PC-9 (cell line): Measurements from ENCODE around the gene MAP10. TPM values are rescaled to one million over a fixed set of nuclear protein-coding genes. Genes with fewer than 3 reads are reported as not detected.
"Not testable (repeated sequence)": the region's sequence is repeated elsewhere in the genome, so short reads cannot be mapped to it uniquely, and the experiment has no call there.

Source experiments
- BruUV-seq: library from RNA; stranded (reverse); fragments of 400-500 nt; replicated peaks from 2 replicates; lab custom pipeline; 2021; lab: Mats Ljungman, UMichigan
- CTCF ChIA-PET: fragments of 300-600 bp; sonication (Branson Sonifier 250); formaldehyde crosslinking; loops from one replicate; lab custom pipeline; 2022; ENCODE audit warnings: antibody characterized with exemption; lab: Charles Lee
- POLR2A ChIA-PET: fragments of 300-600 bp; sonication (Branson Sonifier 250); formaldehyde crosslinking; loops from one replicate; lab custom pipeline; 2022; ENCODE audit warnings: antibody characterized with exemption; ENCODE audit not compliant: unreplicated experiment; lab: Charles Lee
- DNase-seq, 2 experiments: peaks; one replicate each; pipeline versions ENCODE4 v3.0.0 to v3.0.0-alpha.2; 2015 to 2022; ENCODE audit warnings: mixed read lengths in 1 of 2
- H2AFZ ChIP-seq: fragments of 200-600 bp; sonication (generic); 2 replicates; pipeline ENCODE4 v1.8.1; 2017; ENCODE audit warnings: antibody characterized with exemption
- H3F3A ChIP-seq: fragments of 200-600 bp; sonication (generic); 2 replicates; pipeline ENCODE4 v1.8.1; 2017; ENCODE audit warnings: antibody characterized with exemption, mild to moderate bottlenecking, low read depth; ENCODE audit not compliant: insufficient read depth
- H3K27ac ChIP-seq: fragments of 200-600 bp; sonication (generic); 2 replicates; pipeline ENCODE4 v1.6.1; 2016; ENCODE audit warnings: mixed run types
- H3K27me3 ChIP-seq: fragments of 200-600 bp; sonication (generic); 2 replicates; pipeline ENCODE4 v1.6.1; 2016; ENCODE audit warnings: low read depth, mixed run types; ENCODE audit not compliant: insufficient read depth
- H3K36me3 ChIP-seq: fragments of 200-600 bp; sonication (generic); 2 replicates; pipeline ENCODE4 v1.6.1; 2016; ENCODE audit warnings: low read depth, mixed run types
- H3K4me1 ChIP-seq: fragments of 200-600 bp; sonication (generic); replicated peaks from 2 replicates; pipeline ENCODE4 v1.6.1; 2016; ENCODE audit warnings: mixed run types; ENCODE audit not compliant: insufficient read depth
- H3K4me2 ChIP-seq: fragments of 200-600 bp; sonication (generic); 2 replicates; pipeline ENCODE4 v1.6.1; 2017; ENCODE audit warnings: mixed run types
- H3K4me3 ChIP-seq: fragments of 200-600 bp; sonication (generic); 2 replicates; pipeline ENCODE4 v1.6.1; 2016; ENCODE audit warnings: mixed run types
- H3K79me2 ChIP-seq: fragments of 200-600 bp; sonication (generic); 2 replicates; pipeline ENCODE4 v1.6.1; 2017; ENCODE audit warnings: low read depth, mixed run types
- H3K9me2 ChIP-seq: fragments of 200-600 bp; sonication (generic); 2 replicates; pipeline ENCODE4 v1.8.1; 2017; ENCODE audit warnings: mild to moderate bottlenecking; ENCODE audit not compliant: insufficient read depth
- H3K9me3 ChIP-seq: fragments of 200-600 bp; sonication (generic); 2 replicates; pipeline ENCODE4 v1.8.1; 2016; ENCODE audit warnings: low read depth; ENCODE audit not compliant: insufficient read depth
- H4K20me1 ChIP-seq: fragments of 200-600 bp; sonication (generic); 2 replicates; pipeline ENCODE4 v1.8.1; 2017; ENCODE audit not compliant: insufficient read depth
- CTCF ChIP-seq: fragments of 200-600 bp; sonication (generic); conservative IDR thresholded peaks from 2 replicates; pipeline ENCODE4 v1.6.1; 2017; ENCODE audit warnings: mixed run types, antibody characterized with exemption, mild to moderate bottlenecking, moderate library complexity
- EZH2 ChIP-seq: fragments of 200-600 bp; sonication (generic); IDR thresholded peaks from 2 replicates; pipeline ENCODE4 v1.8.0; 2017; ENCODE audit warnings: antibody characterized with exemption, low read depth
- intact Hi-C: fragments of 100-400 bp; cut with micrococcal nuclease; formaldehyde crosslinking; loops from one replicate; pipeline ENCODE4 v1.10.0; 2022; ENCODE audit not compliant: unreplicated experiment
- total RNA-seq: library from RNA; stranded (reverse); gene quantifications from 2 replicates; pipeline ENCODE4 v1.2.3, GENCODE V29; 2021

MAP10 gene
- total RNA-seq, 1 experiment from 2014 or later, result 0.13 TPM

GRCh38 chr1:232784794-232785193 is 20.4 kb upstream of the MAP10 start:
- H3F3A ChIP-seq, result no peaks in the 10 kb centered on the region
- no peaks in the 10 kb centered on the region for H3K9me2 ChIP-seq
- H3K4me1 ChIP-seq, result no peaks in the 10 kb centered on the region
- ChIA-PET POLR2A (no interaction called here), CTCF (no interaction called here)
- no peaks in the 10 kb centered on the region for H3K79me2 ChIP-seq
- no peak for DNase-seq
- H3K27ac ChIP-seq, result no peak overlapping the region
- intact Hi-C loops, result no loop called here
- H3K4me2 ChIP-seq, result no peak overlapping the region
- H3K4me3 ChIP-seq, result no peak overlapping the region
- no peaks in the 10 kb centered on the region for H4K20me1 ChIP-seq
- no TSS peak for BruUV-seq
- H3K9me3 ChIP-seq, result no peaks in the 10 kb centered on the region
- no peaks in the 10 kb centered on the region for H3K36me3 ChIP-seq
- no peaks in the 10 kb centered on the region; the same call in 1 of the 2 replicates for H3K27me3 ChIP-seq
- H2AFZ ChIP-seq, result no peak overlapping the region
- TF ChIP-seq EZH2, result no peak
- TF ChIP-seq CTCF, result no peak

GRCh38 chr1:232785630-232786029 is 19.6 kb upstream of the MAP10 start:
- POLR2A ChIA-PET, H3F3A ChIP-seq, H3K9me3 ChIP-seq, intact Hi-C loops, H3K36me3 ChIP-seq, H3K79me2 ChIP-seq, H3K4me1 ChIP-seq, H2AFZ ChIP-seq, BruUV-seq, H3K9me2 ChIP-seq, H3K4me2 ChIP-seq, H3K27ac ChIP-seq, H4K20me1 ChIP-seq, H3K27me3 ChIP-seq, DNase-seq, H3K4me3 ChIP-seq, CTCF ChIA-PET: not testable (repeated sequence)

GRCh38 chr1:232786845-232787455 is 18.3 kb upstream of the MAP10 start:
- DNase-seq, result no peak
- no peak overlapping the region for H3K27ac ChIP-seq
- BruUV-seq, result no TSS peak
- no peak overlapping the region for H3K4me3 ChIP-seq
- POLR2A ChIA-PET, result no interaction called here
- no peaks in the 10 kb centered on the region for H4K20me1 ChIP-seq
- no peaks in the 10 kb centered on the region for H3K27me3 ChIP-seq
- no peak for TF ChIP-seq CTCF
- no peak for TF ChIP-seq EZH2
- no peaks in the 10 kb centered on the region for H3K79me2 ChIP-seq
- H3K4me1 ChIP-seq, result no peaks in the 10 kb centered on the region
- no peaks in the 10 kb centered on the region for H3K9me3 ChIP-seq
- no peak overlapping the region for H2AFZ ChIP-seq
- CTCF ChIA-PET, result no interaction called here
- intact Hi-C loops, result no loop called here
- H3K36me3 ChIP-seq, result no peaks in the 10 kb centered on the region
- H3K4me2 ChIP-seq, result no peak overlapping the region
- H3K9me2 ChIP-seq, result no peaks in the 10 kb centered on the region; the same call in 1 of the 2 replicates
- H3F3A ChIP-seq, result no peaks in the 10 kb centered on the region
